Loucy (cell line): ENCODE results near the gene MOGAT3.

Source experiments
- H2AFZ ChIP-seq: fragments of 200-600 bp; sonication (generic); 2 replicates; pipeline ENCODE4 v1.6.0; 2016; ENCODE audit warnings: antibody characterized with exemption, mild to moderate bottlenecking, low read length, moderate library complexity
- H3F3A ChIP-seq: fragments of 200-600 bp; 2 replicates; pipeline ENCODE4 v1.6.0; 2016; ENCODE audit warnings: antibody characterized with exemption, low read depth, mild to moderate bottlenecking
- H3K27me3 ChIP-seq: fragments of 200-600 bp; sonication (generic); 2 replicates; pipeline ENCODE4 v1.6.1; 2014; ENCODE audit warnings: low read length, mild to moderate bottlenecking; ENCODE audit not compliant: insufficient read depth, poor library complexity, severe bottlenecking
- H3K36me3 ChIP-seq: fragments of 200-600 bp; sonication (generic); 2 replicates; pipeline ENCODE4 v1.6.1; 2016; ENCODE audit warnings: low read length; ENCODE audit not compliant: insufficient read depth
- H3K4me1 ChIP-seq: fragments of 200-600 bp; sonication (generic); 2 replicates; pipeline ENCODE4 v1.5.1; 2014; ENCODE audit warnings: low read length, mild to moderate bottlenecking; ENCODE audit not compliant: insufficient read depth, poor library complexity, severe bottlenecking
- H3K4me2 ChIP-seq: fragments of 200-600 bp; sonication (generic); 2 replicates; pipeline ENCODE4 v1.6.0; 2014; ENCODE audit warnings: antibody characterized with exemption, low read length, low read depth, mild to moderate bottlenecking; ENCODE audit not compliant: poor library complexity, severe bottlenecking
- H3K4me3 ChIP-seq: fragments of 200-600 bp; sonication (generic); 2 replicates; pipeline ENCODE4 v1.5.1; 2014; ENCODE audit warnings: low read length, mild to moderate bottlenecking, mixed read lengths; ENCODE audit not compliant: poor library complexity, severe bottlenecking
- H3K79me2 ChIP-seq: fragments of 200-600 bp; sonication (generic); 2 replicates; pipeline ENCODE4 v1.6.1; 2014; ENCODE audit warnings: low read length; ENCODE audit not compliant: insufficient read depth
- H3K9ac ChIP-seq: fragments of 200-600 bp; sonication (generic); 2 replicates; pipeline ENCODE4 v1.6.0; 2014; ENCODE audit warnings: mild to moderate bottlenecking, low read depth, low read length, moderate library complexity; ENCODE audit not compliant: poor library complexity, severe bottlenecking
- H3K9me2 ChIP-seq: fragments of 200-600 bp; sonication (generic); replicated peaks from 2 replicates; pipeline ENCODE4 v1.6.1; 2016; ENCODE audit warnings: low read depth, low read length, mixed read lengths
- H3K9me3 ChIP-seq: fragments of 200-600 bp; sonication (generic); 2 replicates; pipeline ENCODE4 v1.6.1; 2014; ENCODE audit warnings: mild to moderate bottlenecking, antibody characterized with exemption, low read length, low read depth; ENCODE audit not compliant: insufficient read depth
- H4K20me1 ChIP-seq: fragments of 200-600 bp; sonication (generic); 2 replicates; pipeline ENCODE4 v1.6.0; 2014; ENCODE audit warnings: antibody characterized with exemption, low read length, mild to moderate bottlenecking; ENCODE audit not compliant: insufficient read depth, poor library complexity, severe bottlenecking
- CTCF ChIP-seq: fragments of 200-600 bp; sonication (generic); conservative IDR thresholded peaks from 2 replicates; pipeline ENCODE4 v1.5.1; 2014; ENCODE audit warnings: mild to moderate bottlenecking, antibody characterized with exemption, low read length
- EZH2phosphoT487 ChIP-seq: fragments of 200-600 bp; IDR thresholded peaks from 2 replicates; pipeline ENCODE4 v1.6.1; 2018; ENCODE audit warnings: antibody characterized with exemption, mild to moderate bottlenecking, moderate library complexity, borderline replicate concordance

The MOGAT3 gene

GRCh38 chr7:101198476-101198875, 2.4 kb downstream of the MOGAT3 start:
- Histone ChIP-seq H3K79me2 (no peaks in the 10 kb centered on the region), H3K27me3 (no peaks in the 10 kb centered on the region), H3F3A (no peaks in the 10 kb centered on the region), H3K4me3 (no peak overlapping the region), H3K4me2 (no peak overlapping the region), H4K20me1 (no peaks in the 10 kb centered on the region), H3K4me1 (no peaks in the 10 kb centered on the region), H2AFZ (no peak overlapping the region), H3K9me2 (no peaks in the 10 kb centered on the region), H3K9ac (no peak overlapping the region), H3K36me3 (no peaks in the 10 kb centered on the region), H3K9me3 (no peaks in the 10 kb centered on the region)
- TF ChIP-seq EZH2phosphoT487 (no peak), CTCF (no peak)

DNA sequence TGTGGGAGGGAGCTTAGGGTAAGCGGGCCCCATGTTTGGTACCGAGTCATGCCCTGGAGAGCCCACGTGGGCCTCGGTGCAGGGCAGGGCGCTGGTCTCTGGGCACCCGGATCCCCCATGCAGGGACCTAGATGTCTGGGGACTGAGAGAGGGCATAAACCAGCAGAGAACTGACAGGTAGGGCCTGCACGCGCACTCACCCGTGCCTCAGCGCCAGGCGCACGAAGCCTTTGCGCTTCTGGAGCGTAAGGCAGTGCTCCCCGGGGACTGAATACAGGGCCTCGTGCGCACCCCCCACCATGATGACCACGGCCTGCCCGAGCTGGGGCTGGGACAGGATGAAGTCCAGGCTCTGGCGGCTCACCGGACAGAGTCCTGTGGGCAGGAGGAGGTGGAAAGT, 2.8 kb downstream of the MOGAT3 start:
- TF ChIP-seq EZH2phosphoT487: no peak
- TF ChIP-seq CTCF: no peak
- Histone ChIP-seq H3K4me2 (no peak overlapping the region), H3K4me1 (no peaks in the 10 kb centered on the region), H3F3A (no peaks in the 10 kb centered on the region), H4K20me1 (no peaks in the 10 kb centered on the region), H3K9ac (no peak overlapping the region), H3K27me3 (no peaks in the 10 kb centered on the region), H3K9me2 (no peaks in the 10 kb centered on the region), H3K36me3 (no peaks in the 10 kb centered on the region), H3K79me2 (no peaks in the 10 kb centered on the region), H2AFZ (no peak overlapping the region), H3K4me3 (no peak overlapping the region), H3K9me3 (no peaks in the 10 kb centered on the region)

GRCh38 chr7:101195884-101196283, 5.0 kb downstream of the MOGAT3 start:
- Histone ChIP-seq H3K9ac (no peak overlapping the region), H3K4me1 (peaks cover 2% of the 10 kb centered on the region), H3K36me3 (no peaks in the 10 kb centered on the region), H3K79me2 (no peaks in the 10 kb centered on the region), H3K27me3 (no peaks in the 10 kb centered on the region), H3K9me2 (no peaks in the 10 kb centered on the region), H3K4me3 (no peak overlapping the region), H4K20me1 (no peaks in the 10 kb centered on the region), H2AFZ (no peak overlapping the region), H3K4me2 (no peak overlapping the region), H3K9me3 (no peaks in the 10 kb centered on the region), H3F3A (no peaks in the 10 kb centered on the region)
- TF ChIP-seq EZH2phosphoT487: no peak
- TF ChIP-seq CTCF: no peak
